OCI-LY3 (cell line): ENCODE results near the gene C16orf90.

Experiments
- EZH2phosphoT487 ChIP-seq: fragments of 200-600 bp; shearing (Covaris generic); IDR thresholded peaks from 2 replicates; pipeline ENCODE4 v1.6.1; 2018; ENCODE audit warnings: antibody characterized with exemption, mixed run types, low read depth
- TF ChIP-seq, protein P1 (sequence below): fragments of 200-600, 300-600 bp; sonication (generic); IDR thresholded peaks from 2 replicates; pipeline ENCODE4 v1.5.1; 2014; ENCODE audit warnings: antibody characterized with exemption, low read length, low read depth

DNA sequence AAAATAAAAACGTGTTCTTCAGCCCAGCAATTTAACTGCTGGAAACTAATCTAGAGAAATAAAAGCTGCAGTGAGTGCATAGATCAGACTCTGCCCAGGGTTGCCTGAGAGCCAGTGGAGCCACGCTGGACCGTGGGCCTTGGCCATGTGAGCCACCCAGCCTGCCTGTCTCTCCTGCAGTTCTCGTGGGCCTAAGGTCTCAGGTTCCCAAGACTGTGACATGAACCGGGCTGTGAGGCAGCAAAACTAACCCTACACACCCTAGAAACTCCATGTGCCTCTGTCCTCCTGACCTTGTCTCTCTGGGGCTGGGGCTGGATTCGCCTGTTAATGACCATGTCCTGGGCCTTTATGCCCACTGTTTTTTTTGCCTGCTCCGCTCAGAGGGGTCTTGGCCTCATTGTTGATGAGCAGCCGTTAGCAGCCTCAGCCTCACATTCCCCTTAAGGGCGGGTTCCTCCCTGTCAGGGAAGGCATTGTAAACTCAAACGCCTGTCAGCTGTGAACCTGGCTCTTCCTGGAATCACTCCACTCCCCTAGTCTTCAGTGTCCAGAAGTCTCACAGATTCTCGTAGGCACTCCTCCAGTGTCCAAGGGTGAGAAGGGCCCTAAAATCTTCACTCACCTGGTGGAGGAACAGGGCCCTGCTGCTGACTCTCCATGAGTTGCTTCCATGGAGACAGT lies 16.9 kb downstream of the C16orf90 start:
- TF ChIP-seq, protein P1, sequence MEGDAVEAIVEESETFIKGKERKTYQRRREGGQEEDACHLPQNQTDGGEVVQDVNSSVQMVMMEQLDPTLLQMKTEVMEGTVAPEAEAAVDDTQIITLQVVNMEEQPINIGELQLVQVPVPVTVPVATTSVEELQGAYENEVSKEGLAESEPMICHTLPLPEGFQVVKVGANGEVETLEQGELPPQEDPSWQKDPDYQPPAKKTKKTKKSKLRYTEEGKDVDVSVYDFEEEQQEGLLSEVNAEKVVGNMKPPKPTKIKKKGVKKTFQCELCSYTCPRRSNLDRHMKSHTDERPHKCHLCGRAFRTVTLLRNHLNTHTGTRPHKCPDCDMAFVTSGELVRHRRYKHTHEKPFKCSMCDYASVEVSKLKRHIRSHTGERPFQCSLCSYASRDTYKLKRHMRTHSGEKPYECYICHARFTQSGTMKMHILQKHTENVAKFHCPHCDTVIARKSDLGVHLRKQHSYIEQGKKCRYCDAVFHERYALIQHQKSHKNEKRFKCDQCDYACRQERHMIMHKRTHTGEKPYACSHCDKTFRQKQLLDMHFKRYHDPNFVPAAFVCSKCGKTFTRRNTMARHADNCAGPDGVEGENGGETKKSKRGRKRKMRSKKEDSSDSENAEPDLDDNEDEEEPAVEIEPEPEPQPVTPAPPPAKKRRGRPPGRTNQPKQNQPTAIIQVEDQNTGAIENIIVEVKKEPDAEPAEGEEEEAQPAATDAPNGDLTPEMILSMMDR: no peak
- TF ChIP-seq EZH2phosphoT487: no peak
